Measurements from ENCODE around the gene CBX6. TPM values are rescaled to one million over a fixed set of nuclear protein-coding genes. Genes with fewer than 3 reads are reported as not detected.

CBX6 gene
- total and polyA plus RNA-seq, 10 donors, result 10.2 to 72.2 (median 38.7) TPM

- no peak for DNase-seq
- intact Hi-C loops (cut with DNase I; ENCODE audit: low total_unique reads), result no loop called here
- H3K27ac ChIP-seq, result no peak overlapping the region
- H3K36me3 ChIP-seq, result no peaks in the 10 kb centered on the region
- H3K27me3 ChIP-seq (replicated peaks in 1 of 7), result peaks cover 0 to 4% (median 0%) of the 10 kb centered on the region in 7 donors
- H3K4me3 ChIP-seq, result no peak overlapping the region
- peaks cover 0 to 23% (median 6%) of the 10 kb centered on the region in 6 donors for H3K4me1 ChIP-seq
- H3K9me3 ChIP-seq, result no peaks in the 10 kb centered on the region
- TF ChIP-seq POLR2AphosphoS5 (IDR thresholded peaks at IDR 0.05), result no peak
- no peak for TF ChIP-seq CTCF (IDR thresholded peaks at IDR 0.05 in 8 of 11, conservative IDR thresholded peaks at IDR 0.05 in 3 of 11)
- no peak for TF ChIP-seq POLR2A (IDR thresholded peaks at IDR 0.05)
- WGBS, 5 donors, result 53 to 61% (median 54%) methylated on average over 5 of the region's 5 CpGs
Measured at GRCh38 chr22:38886333-38886732, 14.3 kb upstream of the CBX6 start.

DNA sequence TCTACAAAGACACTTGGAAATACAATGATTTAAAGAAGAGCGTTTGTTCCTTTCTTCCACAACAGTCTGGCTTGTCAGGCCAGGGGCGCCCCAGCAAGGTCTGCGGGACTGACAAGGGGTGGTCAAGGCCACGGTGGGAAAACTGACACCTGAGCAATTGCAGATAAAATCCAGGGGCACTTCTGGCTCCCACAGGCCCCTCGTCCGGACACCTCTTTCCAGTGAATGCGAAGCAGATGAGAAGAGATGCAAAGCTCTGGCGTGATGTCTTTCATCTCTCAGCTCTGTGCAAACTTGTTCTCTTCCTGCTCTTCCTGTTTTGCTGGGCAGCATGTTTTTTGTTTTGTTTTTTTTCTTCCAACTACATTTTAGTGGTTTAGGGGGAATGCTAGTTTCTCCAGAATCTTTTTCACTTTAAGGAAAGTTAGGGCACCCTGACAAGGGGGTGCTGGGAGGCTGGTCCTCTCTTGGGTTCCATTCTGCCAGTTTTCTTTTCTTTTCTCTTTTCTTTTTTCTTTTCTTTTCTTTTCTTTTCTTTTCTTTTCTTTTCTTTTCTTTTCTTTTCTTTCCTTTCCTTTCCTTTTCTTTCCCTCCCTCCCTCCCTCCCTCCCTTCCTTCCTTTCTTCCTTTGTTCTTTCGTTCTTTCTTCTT, 11.1 kb upstream of the CBX6 start:
- intact Hi-C loops (cut with DNase I; ENCODE audit: low total_unique reads), result no loop called here
- Histone ChIP-seq H3K4me1 (peaks cover 0 to 27% (median 6%) of the 10 kb centered on the region in 6 donors), H3K9me3 (no peaks in the 10 kb centered on the region), H3K36me3 (no peaks in the 10 kb centered on the region), H3K27me3 (replicated peaks in 1 of 7) (no peaks in the 10 kb centered on the region), H3K4me3 (no peak overlapping the region), H3K27ac (peak overlapping the region in 6 of 8 donors; percentile 7 to 68 (median 64))
- 41 to 57% (median 55%) methylated on average over 9 of the region's 9 CpGs for WGBS, 5 donors
- DNase-seq, result no peak
- TF ChIP-seq CTCF (IDR thresholded peaks at IDR 0.05 in 8 of 11, conservative IDR thresholded peaks at IDR 0.05 in 3 of 11) (no peak), POLR2AphosphoS5 (IDR thresholded peaks at IDR 0.05) (no peak), POLR2A (IDR thresholded peaks at IDR 0.05) (no peak)

DNA sequence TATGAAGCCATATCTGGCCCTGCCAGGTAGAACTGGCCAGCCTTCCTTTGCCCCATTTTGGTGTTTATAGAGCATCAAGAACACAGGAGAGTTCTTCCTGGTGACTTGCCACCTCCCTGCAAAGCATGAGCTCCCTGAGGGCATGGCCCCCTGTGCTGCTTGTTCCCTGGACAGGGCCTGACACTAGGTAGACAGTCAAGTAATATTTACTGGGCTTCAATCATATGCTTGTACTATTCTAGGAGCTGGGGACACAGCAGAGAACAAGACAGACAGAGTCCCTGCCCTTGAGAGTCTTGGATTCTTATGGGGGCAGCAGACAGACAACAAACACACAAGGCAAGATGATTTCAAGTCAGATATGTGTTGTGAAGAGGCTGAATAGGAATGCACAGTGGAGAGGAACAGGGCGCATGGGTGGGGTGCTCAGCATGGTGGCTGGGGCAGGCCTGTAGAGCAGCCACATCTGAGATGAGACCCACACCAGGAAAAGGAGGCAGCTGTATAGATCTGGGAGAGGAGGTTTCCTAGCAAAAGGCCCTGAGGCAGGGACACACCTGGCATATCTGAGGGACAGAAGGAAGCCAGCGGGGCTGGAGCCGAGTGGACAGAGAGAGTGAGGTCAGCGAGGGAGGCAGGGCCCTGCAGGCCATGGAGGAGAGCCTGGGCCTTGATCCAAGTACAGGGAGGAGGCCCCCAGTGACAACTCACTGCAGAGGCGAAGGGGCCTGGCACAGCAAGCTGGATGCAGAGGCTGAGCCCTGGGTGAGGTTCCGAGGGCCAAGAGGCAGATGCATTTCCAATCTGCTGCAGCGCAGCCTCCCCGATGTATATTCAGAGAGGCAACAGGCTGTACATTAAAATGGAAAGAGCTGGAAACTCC, 10.2 kb upstream of the CBX6 start:
- Histone ChIP-seq H3K9me3 (no peaks in the 10 kb centered on the region), H3K4me3 (no peak overlapping the region), H3K36me3 (no peaks in the 10 kb centered on the region), H3K27ac (peak overlapping the region in 6 of 8 donors; percentile 53 to 68 (median 64)), H3K4me1 (peaks cover 0 to 27% (median 6%) of the 10 kb centered on the region in 6 donors), H3K27me3 (replicated peaks in 1 of 7) (no peaks in the 10 kb centered on the region)
- intact Hi-C loops (cut with DNase I; ENCODE audit: low total_unique reads), result no loop called here
- TF ChIP-seq CTCF (IDR thresholded peaks at IDR 0.05 in 8 of 11, conservative IDR thresholded peaks at IDR 0.05 in 3 of 11), result no peak
- TF ChIP-seq POLR2AphosphoS5 (IDR thresholded peaks at IDR 0.05), result peak in 1 of 3 donors; percentile 45
- no peak for DNase-seq
- 55 to 89% (median 71%) methylated on average over 7 to 8 of the region's 8 CpGs for WGBS, 5 donors

- Histone ChIP-seq H3K9me3 (no peaks in the 10 kb centered on the region), H3K27me3 (replicated peaks in 1 of 7) (no peaks in the 10 kb centered on the region), H3K4me3 (no peak overlapping the region), H3K36me3 (no peaks in the 10 kb centered on the region), H3K4me1 (peaks cover 0 to 27% (median 6%) of the 10 kb centered on the region in 6 donors), H3K27ac (peak overlapping the region in 6 of 8 donors; percentile 53 to 68 (median 64))
- WGBS, 5 donors, result 17 to 32% (median 21%) methylated on average over 9 of the region's 9 CpGs
- intact Hi-C loops (cut with DNase I; ENCODE audit: low total_unique reads), result no loop called here
- TF ChIP-seq POLR2AphosphoS5 (IDR thresholded peaks at IDR 0.05), result peak in 1 of 3 donors; percentile 63
- no peak for TF ChIP-seq CTCF (IDR thresholded peaks at IDR 0.05 in 8 of 11, conservative IDR thresholded peaks at IDR 0.05 in 3 of 11)
- TF ChIP-seq POLR2A (IDR thresholded peaks at IDR 0.05), result no peak
- no peak for DNase-seq
Measured at GRCh38 chr22:38881464-38881871, 9.5 kb upstream of the CBX6 start.

All from spleen (tissue), 11 donors.